GM13977 (cell line): ENCODE results near the gene SPAG17.

Experiments
- DNase-seq: peaks from one replicate; pipeline ENCODE4 v3.0.0; 2012; ENCODE audit warnings: low spot score
- in situ Hi-C: fragments of 300-500 bp; cut with MboI; formaldehyde crosslinking; loops from one replicate; pipeline ENCODE4 v1.12.0; 2022; ENCODE audit warnings: low sequenced_read_pairs, low pct_unique_long_range_greater_than_20kb, mixed read lengths, inconsistent platforms; ENCODE audit not compliant: unreplicated experiment
- TF ChIP-seq, protein P1 (sequence below): IDR thresholded peaks from 2 replicates; pipeline ENCODE4 v1.5.1; 2012; ENCODE audit warnings: mild to moderate bottlenecking, control low read depth; ENCODE audit not compliant: insufficient read depth; ENCODE audit errors: extremely low read depth, missing control alignments

The SPAG17 gene

DNA sequence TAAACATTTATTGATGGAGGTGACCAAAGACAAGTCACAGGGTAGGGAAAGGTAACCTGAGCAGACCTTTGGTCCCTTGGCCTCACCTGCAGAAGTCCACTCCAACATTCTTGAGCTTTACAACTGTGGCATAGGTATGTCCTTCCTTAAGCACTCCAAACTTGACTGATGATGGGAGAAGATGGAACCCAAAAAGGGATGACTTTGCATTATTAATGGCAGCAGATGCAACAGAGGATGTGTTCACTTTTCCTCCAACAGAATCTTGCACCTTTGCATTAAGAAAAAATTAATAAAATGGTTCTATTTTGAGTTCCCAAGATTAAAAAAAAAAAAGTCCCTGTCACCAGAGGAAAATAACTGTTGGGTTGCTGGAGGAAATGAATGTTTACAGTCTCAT is 213.3 kb downstream of the SPAG17 start:
- in situ Hi-C loops = no loop called here
- no peak for DNase-seq
- TF ChIP-seq, protein P1, sequence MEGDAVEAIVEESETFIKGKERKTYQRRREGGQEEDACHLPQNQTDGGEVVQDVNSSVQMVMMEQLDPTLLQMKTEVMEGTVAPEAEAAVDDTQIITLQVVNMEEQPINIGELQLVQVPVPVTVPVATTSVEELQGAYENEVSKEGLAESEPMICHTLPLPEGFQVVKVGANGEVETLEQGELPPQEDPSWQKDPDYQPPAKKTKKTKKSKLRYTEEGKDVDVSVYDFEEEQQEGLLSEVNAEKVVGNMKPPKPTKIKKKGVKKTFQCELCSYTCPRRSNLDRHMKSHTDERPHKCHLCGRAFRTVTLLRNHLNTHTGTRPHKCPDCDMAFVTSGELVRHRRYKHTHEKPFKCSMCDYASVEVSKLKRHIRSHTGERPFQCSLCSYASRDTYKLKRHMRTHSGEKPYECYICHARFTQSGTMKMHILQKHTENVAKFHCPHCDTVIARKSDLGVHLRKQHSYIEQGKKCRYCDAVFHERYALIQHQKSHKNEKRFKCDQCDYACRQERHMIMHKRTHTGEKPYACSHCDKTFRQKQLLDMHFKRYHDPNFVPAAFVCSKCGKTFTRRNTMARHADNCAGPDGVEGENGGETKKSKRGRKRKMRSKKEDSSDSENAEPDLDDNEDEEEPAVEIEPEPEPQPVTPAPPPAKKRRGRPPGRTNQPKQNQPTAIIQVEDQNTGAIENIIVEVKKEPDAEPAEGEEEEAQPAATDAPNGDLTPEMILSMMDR = no peak

DNA sequence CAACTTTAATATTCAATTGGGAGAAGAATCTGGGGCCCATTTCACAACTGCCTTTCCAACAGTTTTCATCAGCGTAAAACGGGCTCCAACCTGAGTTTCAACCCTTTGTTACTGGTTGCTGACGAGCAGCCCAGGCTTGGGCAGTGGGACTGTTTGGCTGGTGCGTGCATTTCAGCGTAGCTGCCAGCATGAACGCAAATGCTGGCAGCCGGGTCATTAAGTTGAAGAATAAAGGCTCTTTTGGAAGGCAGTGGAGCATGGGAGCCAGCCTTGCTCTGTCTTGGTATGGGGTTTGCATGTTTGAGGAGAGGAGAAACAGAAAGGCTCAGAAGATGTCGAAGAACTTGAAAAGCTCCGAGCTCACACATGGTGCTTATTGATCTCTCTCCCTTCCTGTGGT is 214.8 kb downstream of the SPAG17 start:
- in situ Hi-C loops = no loop called here
- DNase-seq = no peak

DNA sequence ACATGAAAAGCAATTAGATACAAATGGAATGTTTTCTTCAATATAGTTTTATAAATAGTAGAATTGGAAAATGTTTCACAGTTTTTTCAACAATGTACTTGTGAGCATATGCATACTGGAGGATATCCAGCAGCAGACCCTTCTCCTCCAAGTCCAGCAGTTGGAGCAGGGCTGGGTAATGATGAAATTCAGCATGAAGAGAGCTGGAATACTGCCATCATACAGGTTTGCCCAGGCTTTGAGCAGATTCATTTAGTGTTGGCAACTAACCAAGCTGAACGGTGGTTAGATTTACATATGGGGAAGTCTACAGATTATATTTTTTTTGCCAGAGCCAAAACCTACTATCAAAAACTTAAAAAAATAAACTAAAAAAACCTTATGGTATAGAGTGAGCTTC is 217.1 kb downstream of the SPAG17 start:
- TF ChIP-seq, protein P1 = no peak
- DNase-seq = no peak
- in situ Hi-C loops = no loop called here

More for the DNA sequence above, 214.8 kb downstream of the SPAG17 start:
- TF ChIP-seq, protein P1 = no peak

DNA sequence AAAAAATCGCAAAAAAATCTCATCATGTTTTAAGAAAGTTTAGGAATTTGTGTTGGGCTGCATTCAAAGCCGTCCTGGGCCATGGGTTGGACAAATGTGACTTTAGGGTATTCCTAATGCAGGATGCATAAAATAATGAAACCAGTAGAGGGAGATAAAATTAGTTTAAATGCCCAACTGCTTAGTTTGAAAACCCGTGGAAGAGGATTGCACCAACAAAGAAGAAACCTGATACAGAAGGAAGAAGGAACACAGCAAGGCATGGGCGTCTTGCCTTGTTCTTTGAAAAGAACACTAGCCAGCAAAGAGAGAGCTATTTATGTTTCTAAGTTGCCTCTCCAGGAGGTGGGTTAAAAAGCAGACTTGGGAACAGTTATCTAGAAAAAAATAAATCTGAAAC is 217.6 kb downstream of the SPAG17 start:
- no peak for DNase-seq
- TF ChIP-seq, protein P1 = no peak
- in situ Hi-C loops = no loop called here

DNA sequence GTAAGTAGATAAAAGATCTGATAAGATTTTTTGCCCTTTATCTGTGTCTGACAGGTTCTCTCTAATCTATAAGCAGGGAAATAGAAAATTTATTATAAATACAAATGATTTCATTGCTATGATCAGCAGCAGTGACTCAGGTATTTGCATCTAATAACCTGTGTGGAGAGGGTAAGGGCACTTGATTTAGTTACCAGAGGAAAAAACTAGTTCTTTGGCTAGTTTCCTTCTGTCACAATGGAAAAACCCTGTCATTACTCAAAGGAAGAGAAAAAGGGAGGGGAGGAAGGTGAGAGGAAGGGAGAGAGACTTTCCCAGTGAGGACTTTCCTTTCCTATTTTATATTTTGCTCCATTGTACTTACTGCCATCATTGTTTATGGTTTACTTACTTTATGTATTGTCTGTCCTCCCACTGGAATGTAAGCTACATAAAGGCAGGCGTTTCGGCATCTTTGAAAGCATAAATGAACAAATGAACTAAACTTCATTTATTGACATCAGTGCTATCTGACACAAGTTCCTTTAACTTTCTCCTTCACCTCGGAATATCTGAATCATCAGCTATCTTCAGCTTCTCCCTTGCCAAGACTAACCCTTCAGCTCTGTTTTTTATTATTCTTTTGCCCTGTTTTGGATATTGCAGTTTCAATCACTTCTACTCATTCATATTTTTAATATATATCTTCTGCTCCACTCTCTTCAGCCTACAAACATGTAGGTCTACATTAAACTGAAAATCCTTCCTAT is 220.6 kb downstream of the SPAG17 start:
- TF ChIP-seq, protein P1 = no peak
- in situ Hi-C loops = no loop called here
- DNase-seq = no peak

DNA sequence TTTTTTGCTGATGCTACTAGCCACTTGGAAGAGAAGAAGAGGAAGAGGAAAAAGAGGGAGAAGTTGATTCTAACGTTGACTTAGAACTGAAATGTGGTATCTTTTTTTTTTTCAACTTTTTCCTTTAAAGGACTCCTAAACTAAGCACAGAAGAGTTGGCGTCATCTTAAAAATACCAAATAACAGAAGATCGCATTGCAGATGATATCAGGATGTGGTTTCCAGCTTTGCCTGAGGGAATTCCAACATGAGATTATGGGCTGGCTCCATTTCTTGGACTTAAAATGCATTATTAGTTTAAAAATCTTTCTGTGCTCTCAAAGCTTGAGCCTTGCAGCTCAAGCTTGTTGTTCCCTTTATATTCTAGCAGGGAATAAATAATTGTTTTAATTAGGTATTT is 225.7 kb downstream of the SPAG17 start:
- DNase-seq = no peak
- TF ChIP-seq, protein P1 = no peak
- in situ Hi-C loops = no loop called here
